GM19463 (cell line): ENCODE results near the gene DAZAP2.
"Not testable (repeated sequence)": the region's sequence is repeated elsewhere in the genome, so short reads cannot be mapped to it uniquely, and the experiment has no call there.

Experiments
- ATAC-seq: cut with Tn5 transposase; IDR thresholded peaks from one replicate; pipeline ENCODE4 v1.9.1; 2021; ENCODE audit warnings: mild to moderate bottlenecking, moderate library complexity; ENCODE audit not compliant: unreplicated experiment

DAZAP2 gene

DNA sequence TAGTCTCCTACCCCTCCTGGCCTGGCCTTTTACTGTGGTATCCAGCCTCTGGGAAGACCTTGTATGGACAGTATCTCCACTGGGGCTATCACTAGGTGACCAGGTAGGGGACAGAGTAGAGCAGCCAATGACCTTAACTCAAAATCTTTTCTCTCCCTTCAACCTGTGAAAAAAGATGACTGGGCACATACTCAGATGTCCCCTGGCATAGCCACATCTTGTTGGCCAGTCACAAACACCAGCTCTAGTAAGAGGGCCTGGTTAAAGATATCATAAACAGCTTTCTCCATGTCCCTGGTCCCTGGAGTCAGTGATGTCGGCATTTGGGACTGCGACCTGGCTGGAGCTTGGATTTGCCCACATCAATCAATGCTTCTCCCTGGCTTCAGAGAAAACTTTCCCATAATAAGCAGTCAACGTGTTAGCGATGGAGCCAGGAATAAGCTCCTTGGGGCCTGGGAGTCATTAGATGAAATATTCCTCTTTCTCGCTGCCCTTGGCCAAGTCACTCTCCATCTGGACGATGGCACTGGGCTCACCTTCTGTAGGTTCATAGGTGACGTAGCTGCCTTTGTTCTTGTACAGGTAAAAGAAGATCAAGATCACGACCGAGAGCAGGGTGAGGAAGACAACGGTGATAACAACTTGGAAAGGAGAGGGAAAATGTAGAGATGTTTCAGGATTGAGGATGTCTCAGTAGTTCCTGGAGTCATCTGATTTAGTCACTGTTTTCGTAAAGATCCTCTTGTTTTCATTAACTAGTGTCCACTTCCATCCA is 7.0 kb downstream of the DAZAP2 start:
- no peak for ATAC-seq

DNA sequence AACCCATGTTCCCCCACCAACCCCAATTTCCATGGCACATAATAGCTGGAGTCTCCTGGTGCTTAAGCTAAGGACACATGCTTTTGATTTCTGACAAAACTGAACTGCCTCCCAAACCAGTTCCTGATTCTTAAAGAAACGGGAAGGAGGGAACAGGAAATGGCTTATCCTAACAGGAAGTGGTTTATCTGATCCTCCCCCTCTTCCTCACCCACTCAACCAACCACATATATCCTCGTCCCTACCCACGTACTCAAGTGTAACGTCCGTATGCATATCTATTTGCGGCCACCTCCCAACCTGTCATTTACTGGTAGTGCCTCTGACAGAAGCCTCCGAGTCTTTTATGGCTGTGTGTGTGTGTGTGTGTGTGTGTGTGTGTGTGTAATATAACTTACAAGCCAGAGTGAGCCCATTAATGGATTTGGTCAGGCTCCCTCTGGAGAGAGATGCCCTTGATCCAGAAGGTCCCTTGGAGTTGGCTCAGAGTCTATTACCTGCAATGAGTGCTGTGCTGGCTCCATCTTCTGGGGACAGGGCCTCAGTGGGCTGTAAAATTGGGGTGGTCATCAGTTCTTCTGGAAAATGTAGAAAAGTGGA is 7.7 kb downstream of the DAZAP2 start:
- no peak for ATAC-seq

DNA sequence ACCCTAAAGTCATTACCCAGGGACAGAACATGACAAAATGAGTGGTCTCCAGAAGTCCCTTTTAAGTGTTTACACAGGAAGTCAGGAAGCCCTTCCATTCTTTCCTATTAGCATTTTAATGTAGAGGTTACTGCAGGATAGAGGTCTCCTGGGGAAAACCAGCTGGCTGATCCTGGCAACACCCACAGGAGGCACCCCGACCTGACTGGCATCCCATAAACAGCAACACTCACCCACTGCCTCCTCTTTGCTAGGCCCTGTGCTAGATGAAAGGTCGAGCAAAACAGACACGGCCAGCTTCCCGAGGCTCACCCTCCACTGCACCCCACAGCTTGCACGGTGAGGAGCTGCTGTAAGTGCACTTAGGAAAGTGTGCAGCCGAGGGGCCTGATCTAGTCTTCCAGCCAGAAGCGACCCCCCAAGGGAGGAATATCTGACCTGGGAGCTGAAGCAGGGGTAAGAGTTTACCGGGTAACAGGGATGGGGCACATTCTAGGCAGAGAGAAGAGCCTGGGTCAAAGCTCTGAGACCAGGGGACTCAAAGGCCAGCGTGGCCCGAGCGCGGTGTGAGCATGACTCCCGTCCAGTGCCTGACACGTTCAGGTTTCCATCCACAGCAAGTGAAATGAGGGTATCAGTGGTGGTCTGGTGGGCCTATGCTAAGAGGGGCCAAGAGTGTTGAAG is 9.0 kb downstream of the DAZAP2 start:
- no peak for ATAC-seq

DNA sequence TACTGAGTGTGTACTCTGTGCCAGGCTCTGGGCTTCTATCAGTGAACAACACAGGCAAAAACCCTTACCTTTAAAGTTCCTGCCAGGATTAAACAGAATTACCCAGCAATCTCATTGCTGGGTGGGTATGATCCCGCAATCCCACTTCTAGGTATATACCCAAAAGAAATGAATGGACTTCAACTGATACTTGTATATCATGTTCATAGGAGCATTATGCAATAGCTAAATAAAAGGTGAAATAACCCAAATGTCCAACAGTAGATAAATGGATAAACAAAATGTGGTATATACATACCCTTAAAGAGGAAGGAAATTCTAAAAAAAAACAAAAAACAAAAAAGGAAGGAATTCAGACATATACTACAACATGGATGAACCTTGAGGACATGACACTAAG is 14.7 kb downstream of the DAZAP2 start:
- no peak for ATAC-seq

DNA sequence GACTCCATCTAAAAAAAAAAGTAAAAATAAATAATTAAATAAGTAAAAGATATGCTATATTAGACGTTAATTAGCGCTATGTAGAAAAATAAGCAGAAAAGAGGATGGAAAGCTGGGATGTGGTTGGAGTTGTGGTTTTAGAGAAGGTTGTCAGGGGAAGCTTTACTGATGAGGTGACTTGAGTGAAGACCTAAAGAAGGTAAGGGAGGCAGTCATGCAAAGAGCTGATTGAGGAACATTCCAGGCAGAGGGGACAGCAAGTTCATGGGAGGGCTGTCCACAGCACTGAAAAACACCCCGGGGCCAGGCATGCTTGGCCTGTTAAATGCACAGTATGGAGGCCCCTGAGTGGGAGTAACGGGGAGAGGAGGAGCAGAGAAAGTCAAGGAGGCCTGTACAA is 15.9 kb downstream of the DAZAP2 start:
- no peak for ATAC-seq

DNA sequence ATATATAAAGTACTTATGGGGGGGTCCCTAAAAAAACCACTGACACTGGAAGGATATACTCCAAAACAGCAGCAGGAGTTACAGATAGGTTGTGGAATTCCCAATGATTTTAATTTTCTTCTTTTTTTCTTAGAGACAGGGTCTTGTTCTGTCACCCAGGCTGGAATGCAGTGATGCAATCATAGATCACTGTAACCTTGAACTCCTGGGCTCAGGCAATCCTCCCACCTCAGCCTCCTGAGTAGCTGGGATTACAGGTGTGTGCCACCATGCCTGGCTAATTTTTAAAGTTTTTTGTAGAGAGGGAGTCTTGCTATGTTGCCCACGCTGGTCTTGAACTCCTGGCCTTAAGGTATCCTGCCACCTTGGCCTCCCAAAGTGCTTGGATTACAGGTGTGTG is 21.0 kb downstream of the DAZAP2 start:
- ATAC-seq, result not testable (repeated sequence)

DNA sequence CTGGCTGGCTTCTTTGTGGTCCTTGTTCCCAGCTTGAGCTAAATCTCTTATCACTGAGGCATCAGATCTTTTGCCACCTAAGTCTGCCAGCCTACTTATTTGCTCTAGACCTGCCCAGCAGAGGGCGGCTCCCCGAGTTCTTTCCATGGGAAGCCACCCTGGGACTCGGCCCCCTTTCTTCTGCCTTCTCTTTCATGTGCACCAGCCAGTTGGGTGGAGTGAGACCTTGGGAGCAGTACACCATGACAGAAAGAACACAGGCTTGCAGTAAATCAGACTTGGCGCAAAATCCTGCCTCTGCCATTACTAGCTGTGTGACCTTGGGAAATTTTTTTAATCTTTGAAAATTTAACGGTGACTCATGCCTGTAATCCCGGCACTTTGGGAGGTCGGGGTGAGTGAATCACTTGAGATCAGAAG is 24.1 kb downstream of the DAZAP2 start:
- ATAC-seq, result no peak

DNA sequence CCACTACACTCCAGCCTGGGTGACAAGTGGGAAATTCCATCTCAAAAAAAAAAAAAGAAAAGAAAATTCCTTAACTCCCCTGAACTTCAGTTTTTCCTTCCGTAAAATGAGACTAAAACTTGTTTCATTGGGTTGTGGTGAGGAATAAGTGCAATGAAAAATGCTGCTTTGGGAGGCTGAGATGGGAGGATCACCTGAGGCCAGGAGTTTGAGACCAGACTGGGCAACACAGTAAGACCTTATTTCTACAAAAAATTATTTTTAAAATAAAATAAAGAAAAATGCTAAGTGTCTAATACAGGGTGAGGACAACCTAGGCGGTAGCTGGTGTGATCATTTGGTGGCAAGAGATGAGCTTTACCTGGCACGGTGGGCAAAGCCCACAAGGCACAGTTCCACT is 24.7 kb downstream of the DAZAP2 start:
- no peak for ATAC-seq

DNA sequence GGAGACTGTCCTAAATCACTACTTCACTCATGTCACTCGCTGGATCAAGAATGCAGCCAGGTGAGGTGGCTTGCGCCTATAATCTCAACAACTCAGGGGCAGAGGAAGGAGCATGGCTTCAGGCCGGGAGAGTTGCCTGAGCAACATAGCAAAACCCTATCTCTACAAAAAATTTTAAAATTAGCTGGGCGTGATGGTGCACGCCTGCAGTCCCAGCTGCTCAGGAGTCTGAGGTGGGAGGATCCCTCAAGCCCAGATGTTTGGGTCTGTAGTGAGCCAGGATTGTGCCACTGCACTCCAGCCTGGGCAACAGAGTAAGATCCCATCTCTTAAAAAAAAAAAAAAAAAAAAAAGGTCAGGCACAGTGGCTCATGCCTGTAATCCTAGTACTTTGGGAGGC is 25.7 kb downstream of the DAZAP2 start:
- ATAC-seq, result no peak

DNA sequence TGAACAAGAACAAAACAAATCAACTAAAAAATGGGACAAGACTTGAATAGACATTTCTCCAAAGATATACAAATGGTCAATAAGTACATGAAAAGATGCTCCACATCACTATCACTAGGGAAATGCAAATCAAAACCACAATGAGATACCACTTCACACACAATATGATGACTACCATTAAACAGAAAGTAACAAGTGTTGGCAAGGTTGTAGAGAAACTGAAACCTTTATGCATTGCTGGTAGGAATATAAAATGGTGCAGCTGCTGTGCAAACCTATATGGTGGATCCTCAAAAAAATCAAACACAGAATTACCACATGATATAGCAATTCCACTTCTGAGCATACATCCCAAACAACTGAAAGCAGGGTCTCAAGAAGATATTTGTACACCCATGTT is 26.4 kb downstream of the DAZAP2 start:
- peak; percentile 44 for ATAC-seq

DNA sequence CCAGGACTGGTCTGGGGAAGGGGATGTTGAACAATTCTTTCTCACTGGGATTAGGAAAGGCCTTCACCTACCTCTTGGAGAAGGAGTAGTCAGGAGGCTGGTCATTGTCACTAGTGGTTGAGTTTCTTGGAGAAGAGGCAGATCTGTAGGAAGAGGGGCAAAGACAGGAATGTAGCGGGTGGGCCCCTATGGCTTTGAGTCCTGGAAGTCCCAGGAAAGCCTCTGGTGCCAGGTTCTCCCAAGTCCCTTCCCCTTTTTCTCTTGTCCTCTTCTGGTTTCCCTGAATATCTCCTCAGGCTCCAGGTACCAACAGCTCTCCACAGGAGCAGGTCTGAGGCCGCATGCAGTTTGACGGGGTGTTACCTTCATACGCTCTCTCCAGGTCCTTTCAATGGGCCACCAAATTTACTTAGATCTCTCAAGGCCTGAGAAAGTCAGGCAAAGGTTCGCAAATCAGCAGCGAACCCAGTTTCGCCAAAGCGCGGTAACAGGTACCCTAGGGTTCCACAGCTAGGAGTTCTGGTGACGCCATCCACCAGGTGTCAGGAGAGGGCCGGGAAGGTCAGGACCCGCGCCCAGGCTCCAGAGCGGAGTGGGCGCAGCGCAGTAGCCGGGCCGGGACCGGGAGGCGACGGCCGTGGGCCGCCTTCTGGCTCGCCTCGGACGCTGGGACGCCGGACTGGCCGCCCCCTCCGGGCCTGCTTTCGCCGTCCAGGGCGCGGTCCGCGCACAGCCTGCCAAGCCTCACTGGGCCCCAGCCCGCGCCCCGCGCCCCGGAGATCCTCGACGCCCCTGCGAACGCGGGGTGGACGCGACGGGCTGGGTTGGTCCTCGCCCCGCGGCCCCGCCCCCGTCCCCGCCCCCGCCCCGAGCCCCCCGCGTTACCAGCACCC is 30.8 kb downstream of the DAZAP2 start:
- peak; percentile 27 for ATAC-seq

DNA sequence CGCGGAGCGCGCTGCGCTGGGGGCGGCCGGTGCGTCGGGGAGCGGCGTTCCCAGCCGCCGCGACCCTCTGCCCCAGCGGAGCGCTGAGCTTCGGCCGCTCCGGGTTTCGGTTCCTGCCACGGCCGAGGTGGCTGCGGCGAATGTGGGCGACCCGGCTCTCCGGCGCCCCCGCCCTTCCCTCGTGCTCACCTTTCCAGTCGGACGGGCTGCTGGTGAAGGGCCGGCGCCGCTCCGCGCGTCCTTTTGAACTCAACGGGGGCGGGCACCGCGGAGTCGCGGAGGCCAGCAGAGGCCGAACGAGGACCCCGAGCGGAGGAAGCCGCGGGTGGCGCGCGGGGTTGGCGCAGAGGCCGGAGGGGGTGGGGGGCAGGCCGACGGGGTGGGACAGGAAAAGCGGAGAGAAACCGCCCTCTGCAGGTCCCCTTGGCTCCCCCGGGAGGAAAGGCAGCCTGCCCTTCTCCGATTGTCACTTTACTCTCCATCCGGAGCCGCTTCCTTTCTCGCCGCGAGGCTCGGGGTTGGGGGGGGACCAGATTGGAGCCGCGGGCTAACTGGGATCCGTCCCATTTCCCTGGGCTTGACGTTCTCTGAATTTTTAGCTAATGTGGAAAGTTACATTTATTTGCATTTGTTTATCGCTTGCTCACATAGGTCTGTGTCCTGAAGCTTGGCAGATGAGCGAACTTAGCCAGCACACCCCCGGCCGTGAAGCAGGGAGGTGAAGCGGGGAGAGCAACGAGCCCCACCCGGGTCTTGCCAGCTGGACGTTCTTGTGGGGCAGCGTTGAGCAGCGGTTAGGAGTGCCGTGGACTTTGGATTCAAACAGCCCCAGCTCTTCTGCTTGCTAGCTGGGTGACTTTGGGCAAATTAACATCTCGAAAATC is 31.7 kb downstream of the DAZAP2 start, which contains the start of gene SMAGP:
Gene SMAGP, minus strand, starts transcription at position 349 of the 884 bp plus-strand sequence. CDS start 1,137 bp downstream, outside the sequence.
- ATAC-seq, result peak; percentile 79

DNA sequence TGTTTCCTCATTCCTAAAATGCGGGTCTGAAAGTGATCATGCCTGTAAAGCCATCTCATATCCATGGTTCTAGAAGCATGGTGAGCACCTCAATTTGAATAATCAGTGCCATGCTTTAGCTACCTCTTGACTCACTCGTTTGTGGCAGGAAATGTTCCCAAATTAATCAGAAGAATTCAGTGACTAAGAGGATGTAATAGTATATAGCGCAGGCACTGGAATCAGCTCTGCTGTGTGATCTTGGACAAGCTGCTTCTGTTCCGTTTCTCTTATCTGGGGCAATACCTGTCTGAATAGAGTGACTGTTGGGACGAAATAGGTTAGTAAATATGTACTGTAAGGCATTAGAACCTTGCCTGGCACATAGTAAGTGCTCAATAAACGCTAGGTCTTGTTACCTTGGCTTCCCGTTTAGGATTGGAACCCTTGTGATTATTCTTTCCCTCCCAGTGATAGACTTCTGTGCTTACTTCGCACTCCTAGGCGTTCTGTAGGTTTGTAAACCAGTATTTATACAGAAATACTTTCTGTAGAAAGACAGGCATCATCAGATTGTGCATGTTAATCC is 32.4 kb downstream of the DAZAP2 start:
- ATAC-seq, result no peak

DNA sequence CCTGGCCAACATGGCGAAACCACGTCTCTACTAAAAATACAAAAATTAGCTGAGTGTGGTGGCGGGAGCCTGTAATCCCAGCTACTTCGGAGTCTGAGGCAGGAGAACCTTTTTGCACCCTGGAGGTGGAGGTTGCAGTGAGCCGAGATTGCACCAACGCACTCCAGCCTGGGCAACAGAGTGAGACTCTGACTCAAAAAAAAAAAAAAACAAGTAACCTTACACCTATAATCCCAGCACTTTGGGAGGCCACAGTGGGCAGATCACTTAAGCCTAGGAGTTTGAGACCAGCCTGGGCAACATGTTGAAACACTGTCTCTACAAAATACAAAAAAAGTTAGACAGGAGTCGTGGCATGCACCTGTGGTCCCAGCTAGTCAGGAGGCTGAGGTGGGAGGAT is 34.2 kb downstream of the DAZAP2 start:
- not testable (repeated sequence) for ATAC-seq

DNA sequence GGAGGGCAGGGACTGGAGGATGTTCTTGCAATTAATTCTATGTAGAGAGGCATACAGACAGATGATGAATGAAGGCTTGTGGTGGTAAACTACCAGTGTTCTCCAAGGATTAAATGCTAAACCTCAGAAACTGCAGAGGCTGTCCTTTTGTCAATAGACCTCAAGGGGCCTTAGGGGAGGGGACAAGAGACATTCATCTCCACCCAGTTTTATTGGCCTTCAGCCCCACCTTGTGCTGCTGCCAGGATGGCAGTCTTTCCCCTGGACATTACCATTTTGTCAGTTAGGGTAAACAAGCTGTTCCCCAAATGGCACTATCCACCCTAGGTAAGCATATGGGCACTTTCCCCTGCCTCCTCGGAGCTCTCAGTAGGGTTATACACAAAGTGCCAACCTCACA is 36.5 kb downstream of the DAZAP2 start:
- no peak for ATAC-seq

DNA sequence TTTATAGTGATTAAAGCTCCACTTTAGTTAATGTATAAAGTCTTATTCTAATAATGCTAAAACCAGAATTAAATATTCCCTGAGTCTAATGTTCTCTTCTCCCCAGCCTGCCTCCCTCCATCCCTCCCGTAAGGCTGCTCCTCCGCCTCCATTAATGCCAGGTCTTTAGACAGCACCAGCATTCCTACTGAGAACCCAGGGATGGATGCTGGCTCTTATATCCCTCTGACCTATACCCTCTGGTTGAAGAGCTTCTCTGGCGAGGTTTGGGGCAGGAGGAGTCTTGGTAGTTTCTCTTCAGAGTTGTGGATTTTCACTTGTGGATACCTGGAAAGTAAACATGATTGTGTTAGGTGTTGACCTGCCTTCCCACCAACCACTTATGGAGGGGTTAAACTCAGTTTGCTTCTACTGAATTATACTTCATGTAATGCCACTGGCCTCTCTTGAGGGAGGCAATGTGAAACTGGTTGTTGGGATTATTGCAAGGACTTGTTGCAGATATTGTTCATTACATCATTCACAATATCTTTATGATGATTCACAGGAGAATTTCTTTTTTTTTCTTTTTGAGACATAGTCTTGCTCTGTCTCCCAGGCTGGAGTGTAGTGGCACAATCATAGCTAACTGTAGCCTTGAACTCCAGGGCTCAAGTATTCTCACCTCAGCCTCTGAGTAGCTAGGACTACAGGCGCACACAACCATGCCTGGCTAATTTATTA is 42.7 kb downstream of the DAZAP2 start:
- ATAC-seq, result no peak

DNA sequence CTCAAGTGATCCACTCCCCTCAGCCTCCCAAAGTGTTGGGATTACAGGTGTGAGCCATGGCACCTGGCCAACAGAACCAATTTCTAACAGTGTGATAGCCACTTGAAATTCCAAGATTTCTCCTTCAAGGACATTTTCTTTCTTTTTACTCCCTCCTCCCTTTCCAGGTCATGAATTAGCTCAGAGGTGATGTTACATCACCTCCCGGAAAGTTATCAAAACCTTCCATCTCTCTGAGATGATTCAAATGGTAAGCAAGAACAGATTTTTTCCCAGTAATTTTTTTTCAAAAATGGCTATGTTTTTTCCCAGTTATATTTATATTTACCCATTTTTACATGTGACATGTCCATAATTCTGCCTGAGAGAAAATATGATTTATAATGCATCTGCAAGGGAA is 47.2 kb downstream of the DAZAP2 start:
- ATAC-seq, result no peak

DNA sequence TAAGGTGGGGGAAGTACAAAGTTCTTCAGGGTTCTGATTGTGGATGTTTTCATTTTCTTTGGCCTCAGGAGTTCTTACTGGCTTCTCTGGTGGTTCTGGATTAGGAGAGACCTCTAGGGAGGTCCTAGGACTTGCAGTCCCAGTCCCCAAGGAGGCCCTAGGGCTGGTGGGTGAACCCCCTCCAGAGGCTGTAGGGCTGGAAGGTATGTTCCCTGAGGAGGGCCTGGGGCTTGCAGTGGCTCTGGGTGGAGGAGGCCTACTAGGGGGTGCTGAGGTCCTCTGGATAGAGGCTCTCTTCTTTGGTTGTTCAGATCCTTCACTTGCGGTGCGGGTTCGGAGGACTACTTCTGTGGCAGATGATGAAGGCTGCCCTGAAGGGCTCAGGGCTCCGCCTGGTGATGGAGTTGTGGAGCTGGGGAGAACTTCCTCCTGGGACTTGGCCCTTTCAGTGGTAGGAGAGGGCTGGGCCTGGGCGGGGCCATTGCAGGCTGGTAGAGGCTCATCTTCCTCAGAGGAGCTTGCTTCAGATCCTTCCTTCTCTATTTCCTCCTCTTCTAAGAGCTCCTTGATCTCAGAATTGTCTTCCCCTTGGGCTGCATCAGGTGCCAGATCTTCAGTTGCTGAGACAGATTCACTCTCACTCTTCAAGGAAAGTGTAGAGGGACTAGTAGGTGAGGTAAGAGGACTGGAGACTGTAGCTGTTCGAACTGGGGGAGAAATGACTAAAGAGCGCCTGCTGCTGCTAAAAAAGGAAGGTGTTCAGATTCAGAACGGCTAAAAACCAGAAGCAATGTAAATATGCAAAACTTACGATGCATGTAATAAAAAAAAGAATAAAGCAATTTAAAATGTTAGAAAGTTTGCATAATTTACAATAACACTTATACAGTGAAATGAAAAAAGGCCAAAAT is 53.2 kb downstream of the DAZAP2 start:
- ATAC-seq, result not testable (repeated sequence)
